CD4-positive, alpha-beta T cell treated with Interleukin-12 subunit alpha and Interleukin-12 subunit beta, for 1 hour (primary cell): ENCODE results near the gene HTT.
A peak's percentile ranks its signal among the peaks of the same experiment; 100 is the strongest.
"Not testable (repeated sequence)": the region's sequence is repeated elsewhere in the genome, so short reads cannot be mapped to it uniquely, and the experiment has no call there.

Experiments used
- DNase-seq: peaks from one replicate; pipeline ENCODE4 v3.0.0-alpha.2; 2020

HTT gene

GRCh38 chr4:3124070-3124767, 49.7 kb downstream of the HTT start:
- no peak for DNase-seq

DNA sequence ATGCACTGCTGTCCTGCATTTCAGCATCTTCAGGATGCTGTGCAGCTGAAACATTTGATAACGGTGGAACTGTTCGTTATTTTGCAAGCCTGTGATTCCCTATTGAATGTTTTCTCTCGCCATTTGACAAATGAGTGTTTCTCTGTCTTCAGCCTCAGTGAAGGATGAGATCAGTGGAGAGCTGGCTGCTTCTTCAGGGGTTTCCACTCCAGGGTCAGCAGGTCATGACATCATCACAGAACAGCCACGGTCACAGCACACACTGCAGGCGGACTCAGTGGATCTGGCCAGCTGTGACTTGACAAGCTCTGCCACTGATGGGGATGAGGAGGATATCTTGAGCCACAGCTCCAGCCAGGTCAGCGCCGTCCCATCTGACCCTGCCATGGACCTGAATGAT, 52.6 kb downstream of the HTT start:
- no peak for DNase-seq

GRCh38 chr4:3128058-3128457, 53.6 kb downstream of the HTT start:
- DNase-seq, result no peak

- no peak for DNase-seq
Measured at GRCh38 chr4:3128976-3129375, 54.5 kb downstream of the HTT start.

DNA sequence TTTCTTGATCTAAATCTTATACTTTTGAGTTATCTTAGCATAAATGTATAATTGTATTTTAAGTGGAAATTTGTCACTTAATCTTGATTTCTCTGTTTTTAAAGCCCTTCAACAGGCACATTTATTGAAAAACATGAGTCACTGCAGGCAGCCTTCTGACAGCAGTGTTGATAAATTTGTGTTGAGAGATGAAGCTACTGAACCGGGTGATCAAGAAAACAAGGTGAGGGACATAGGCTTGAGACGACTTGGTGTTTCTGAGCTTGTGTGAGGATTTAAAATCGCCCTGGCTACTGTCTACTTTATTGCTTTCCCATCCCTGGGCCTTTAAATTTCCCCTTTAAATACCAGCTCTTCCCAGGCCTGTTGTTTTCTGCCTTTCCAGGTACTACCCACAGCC, 55.7 kb downstream of the HTT start:
- DNase-seq, result no peak

DNA sequence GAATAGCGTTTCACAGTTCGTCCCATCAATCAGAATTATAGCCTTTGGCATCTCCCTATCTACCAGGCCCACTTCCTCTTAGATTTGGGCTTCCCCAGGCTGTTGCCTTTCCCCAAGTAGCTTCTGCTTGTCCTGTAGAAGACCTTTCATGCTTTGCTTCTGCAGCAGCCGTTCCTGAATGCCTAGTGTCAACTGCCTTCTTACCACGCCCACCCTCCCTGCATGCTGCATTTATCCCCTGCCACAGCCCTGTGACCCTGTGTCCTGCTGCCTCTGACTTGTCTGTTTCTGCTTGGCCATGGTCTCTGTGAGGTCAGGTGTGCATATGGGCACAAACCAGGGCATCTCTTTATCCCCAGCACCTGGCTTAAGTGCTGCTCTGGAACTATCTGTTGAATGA, 56.3 kb downstream of the HTT start:
- no peak for DNase-seq

GRCh38 chr4:3134201-3134600, 59.7 kb downstream of the HTT start:
- DNase-seq, result no peak

- no peak for DNase-seq
Measured at GRCh38 chr4:3135155-3136011, 60.9 kb downstream of the HTT start.

GRCh38 chr4:3136454-3136853, 62.0 kb downstream of the HTT start:
- no peak for DNase-seq

DNA sequence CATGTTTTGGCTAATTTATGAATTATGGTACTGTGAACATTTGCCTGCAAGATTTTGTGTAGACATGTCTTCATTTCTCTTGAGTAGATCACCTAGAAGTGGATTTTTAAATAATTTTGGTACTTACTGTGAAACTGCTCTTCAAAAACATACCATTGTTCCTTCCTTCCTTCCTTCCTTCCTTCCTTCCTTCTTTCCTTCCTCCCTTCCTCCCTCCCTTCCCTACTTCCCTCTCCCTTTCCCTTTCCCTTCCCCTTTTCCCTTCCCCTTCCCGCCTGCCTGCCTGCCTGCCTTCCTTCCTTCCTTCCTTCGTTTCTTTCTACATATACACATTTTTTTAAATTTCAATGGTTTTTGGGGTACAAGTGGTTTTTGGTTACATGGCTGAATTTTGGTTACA, 63.4 kb downstream of the HTT start:
- DNase-seq, result no peak

- no peak for DNase-seq
Measured at GRCh38 chr4:3145234-3145924, 70.9 kb downstream of the HTT start.

DNA sequence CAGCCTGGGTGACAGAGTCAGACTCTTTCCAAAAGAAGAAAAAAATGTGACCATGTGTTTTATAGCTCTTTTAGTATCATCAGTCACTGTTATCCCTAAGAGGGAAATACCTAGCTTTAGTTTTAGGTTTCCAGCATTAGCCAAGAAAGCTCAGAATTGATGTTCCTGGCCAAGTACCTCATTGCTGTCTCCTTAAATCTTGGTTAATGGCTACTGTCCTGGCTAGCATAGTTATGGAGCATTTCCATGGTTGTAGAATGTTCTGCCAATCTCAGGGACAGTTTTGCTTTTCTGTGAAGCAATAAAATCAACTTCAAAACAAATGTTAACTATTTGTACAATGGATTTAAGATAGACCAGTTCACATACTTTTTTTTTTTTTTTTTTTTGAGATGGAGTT, 74.4 kb downstream of the HTT start:
- DNase-seq, result no peak

GRCh38 chr4:3151238-3151637, 76.8 kb downstream of the HTT start:
- not testable (repeated sequence) for DNase-seq

DNA sequence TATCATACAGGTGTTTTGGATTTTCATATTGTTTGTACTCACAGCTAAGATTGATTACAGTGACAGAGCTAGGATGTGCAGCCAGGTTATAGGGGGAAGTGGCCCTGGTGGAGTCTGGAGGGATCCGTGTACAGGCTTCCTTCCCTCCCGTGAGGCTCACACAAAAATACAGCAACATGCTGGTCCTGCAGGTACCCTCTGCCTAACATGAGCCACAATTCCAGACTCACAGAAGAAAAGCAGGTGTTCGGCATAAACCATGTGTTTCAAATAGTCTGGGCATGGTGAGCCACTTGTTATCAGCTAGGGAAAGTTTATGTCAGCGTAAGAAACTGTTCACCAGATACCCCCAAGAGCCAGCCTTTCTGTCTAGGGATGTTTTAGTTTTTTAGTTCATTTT, 82.9 kb downstream of the HTT start:
- DNase-seq, result no peak

DNA sequence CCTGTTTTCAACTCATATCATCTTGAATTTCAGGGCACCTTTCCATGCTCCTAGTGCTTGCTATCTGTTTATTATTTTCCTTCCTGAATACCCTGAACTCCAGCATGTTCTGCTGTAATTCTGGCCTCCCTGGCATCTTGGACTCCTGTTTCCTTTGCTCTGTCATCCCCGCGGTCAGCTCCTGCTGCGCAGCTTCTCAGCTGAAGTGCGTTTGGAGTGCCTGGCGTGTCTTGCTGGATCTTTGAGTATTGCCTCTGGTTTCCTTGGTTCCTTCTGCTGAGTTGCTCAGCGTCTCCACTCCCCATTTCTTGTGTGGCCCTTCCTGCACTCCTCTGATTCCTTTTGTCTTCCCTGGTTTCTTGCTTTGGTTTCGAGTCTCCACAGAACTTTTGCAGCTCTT, 84.4 kb downstream of the HTT start:
- no peak for DNase-seq

- DNase-seq, result no peak
Measured at GRCh38 chr4:3160438-3160837, 86.0 kb downstream of the HTT start.

GRCh38 chr4:3161044-3161443, 86.6 kb downstream of the HTT start:
- not testable (repeated sequence) for DNase-seq

GRCh38 chr4:3166434-3166833, 92.0 kb downstream of the HTT start:
- not testable (repeated sequence) for DNase-seq

DNA sequence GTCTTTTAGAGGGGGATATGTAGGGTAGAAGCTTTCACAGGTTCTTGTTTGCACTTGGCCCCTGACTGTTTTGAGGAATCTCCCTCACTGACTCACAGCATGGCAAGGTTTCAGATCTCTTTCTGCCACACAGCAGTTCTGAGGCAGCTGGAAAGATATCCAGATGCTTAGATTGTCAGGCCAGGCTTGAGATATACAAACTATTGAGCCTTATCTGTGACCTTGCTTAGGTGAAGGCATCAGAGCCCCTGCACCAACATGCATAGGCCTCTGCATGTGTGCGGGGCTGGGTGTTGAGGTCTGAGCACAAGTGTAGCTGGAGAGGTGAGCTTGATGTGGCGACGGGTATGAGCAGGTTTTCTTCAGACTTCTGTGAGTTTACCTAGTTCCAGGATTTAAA, 93.5 kb downstream of the HTT start:
- DNase-seq, result no peak

DNA sequence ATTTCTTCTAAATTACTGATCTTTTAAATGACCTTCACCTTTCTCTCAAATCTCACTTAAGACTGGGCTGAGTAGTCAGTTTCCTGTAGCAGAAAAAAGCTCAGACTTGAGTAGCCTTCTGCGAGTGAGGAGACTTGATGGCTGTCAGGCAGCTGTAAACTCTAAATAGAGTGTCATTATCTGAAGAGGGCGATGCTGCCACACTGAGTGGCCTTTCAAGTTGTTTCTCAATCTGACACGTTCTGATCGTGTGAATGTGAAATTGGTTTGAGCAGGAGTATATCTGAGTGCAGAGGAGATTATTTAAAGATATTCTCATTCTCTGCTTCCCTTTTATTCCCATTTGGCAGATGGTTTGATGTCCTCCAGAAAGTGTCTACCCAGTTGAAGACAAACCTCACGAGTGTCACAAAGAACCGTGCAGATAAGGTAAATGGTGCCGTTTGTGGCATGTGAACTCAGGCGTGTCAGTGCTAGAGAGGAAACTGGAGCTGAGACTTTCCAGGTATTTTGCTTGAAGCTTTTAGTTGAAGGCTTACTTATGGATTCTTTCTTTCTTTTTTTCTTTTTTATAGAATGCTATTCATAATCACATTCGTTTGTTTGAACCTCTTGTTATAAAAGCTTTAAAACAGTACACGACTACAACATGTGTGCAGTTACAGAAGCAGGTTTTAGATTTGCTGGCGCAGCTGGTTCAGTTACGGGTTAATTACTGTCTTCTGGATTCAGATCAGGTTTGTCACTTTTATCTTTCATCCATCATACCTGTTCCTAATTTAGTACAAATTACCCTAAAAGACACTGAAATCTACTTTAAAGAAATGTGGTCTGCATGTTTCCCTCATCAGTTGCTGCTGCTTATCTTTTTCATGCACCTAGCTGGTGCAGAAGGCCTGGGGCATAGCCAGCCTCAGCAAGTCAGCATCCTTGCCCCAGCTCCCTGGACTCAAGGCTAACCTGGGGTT, 100.2 kb downstream of the HTT start:
- DNase-seq, result peak; percentile 16

- DNase-seq, result no peak
Measured at GRCh38 chr4:3176367-3177229, 102.1 kb downstream of the HTT start.

DNA sequence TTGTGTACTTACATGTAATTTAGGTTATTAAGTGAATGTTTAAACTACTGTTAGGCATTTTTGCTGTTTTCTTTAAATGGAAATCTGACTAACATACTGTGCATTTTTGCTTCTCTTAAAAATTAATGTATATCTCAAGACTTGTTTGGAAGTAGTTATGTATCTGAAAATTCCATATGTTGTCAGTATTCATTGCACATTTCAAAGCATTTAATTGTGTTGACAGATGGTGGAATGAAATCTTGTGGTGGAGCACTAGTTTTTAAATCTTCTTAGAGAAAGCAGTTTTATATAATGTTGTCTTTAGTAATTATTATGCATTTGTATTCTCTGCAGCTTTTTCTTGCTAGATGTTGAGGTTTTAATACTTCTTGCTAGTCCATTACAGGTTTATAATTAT, 102.9 kb downstream of the HTT start:
- no peak for DNase-seq
